Stomach (tissue), 9 donors: ENCODE measurements around the gene PTPRD. TPM values are rescaled to one million over a fixed set of nuclear protein-coding genes. Genes with fewer than 3 reads are reported as not detected.

ENCODE experiments used
- DNase-seq, 2 donors: peaks; one replicate each; pipeline versions ENCODE4 v3.0.0 to v3.0.0-alpha.2; 2013 to 2019
- H3K27ac ChIP-seq, 5 donors: fragments of 200-600 bp in 4 of 5; sonication (generic) in 4 of 5; one replicate each; pipeline ENCODE4 v1.5.1; 2013 to 2019; ENCODE audit warnings: mild to moderate bottlenecking in 1 of 5, moderate library complexity in 1 of 5
- H3K27me3 ChIP-seq, 3 donors: fragments of 200-600 bp; sonication (generic); one replicate each; pipeline ENCODE4 v1.5.1; 2017 to 2019; ENCODE audit warnings: mixed run types in 1 of 3
- H3K36me3 ChIP-seq, 4 donors: fragments of 200-600 bp; sonication (generic); 1 replicate in 3 of 4; 2 replicates in 1 of 4; pipeline ENCODE4 v1.5.1; 2016 to 2019
- H3K4me1 ChIP-seq, 4 donors: fragments of 200-600 bp; sonication (generic); one replicate each; pipeline ENCODE4 v1.5.1; 2016 to 2019
- H3K4me3 ChIP-seq, 4 donors: fragments of 200-600 bp; sonication (generic) in 3 of 4; one replicate each; pipeline ENCODE4 v1.5.1; 2016 to 2019; ENCODE audit warnings: mild to moderate bottlenecking in 1 of 4
- H3K9me3 ChIP-seq, 4 donors: fragments of 200-600 bp; sonication (generic); one replicate each; pipeline ENCODE4 v1.5.1; 2016 to 2019
- EP300 ChIP-seq: sonication (generic); formaldehyde crosslinking; IDR thresholded peaks from one replicate; pipeline ENCODE4 v1.6.1; 2017; ENCODE audit warnings: antibody characterized with exemption
- POLR2A ChIP-seq, 4 donors: fragments of 450-650 bp; IDR thresholded peaks; one replicate each; pipeline ENCODE4 v1.6.1; 2016; ENCODE audit warnings: antibody characterized with exemption in 4 of 4, control low read depth in 2 of 4, mild to moderate bottlenecking in 1 of 4, moderate library complexity in 1 of 4
- POLR2AphosphoS5 ChIP-seq, 3 donors: sonication (generic); formaldehyde crosslinking; IDR thresholded peaks; one replicate each; pipeline ENCODE4 v1.6.1; 2016; ENCODE audit warnings: antibody characterized with exemption in 3 of 3
- WGBS, 5 donors: extraction: QIAGEN DNeasy Blood & Tissue Kit in 3 of 5; methylation state at CpG; one replicate each; pipeline versions ENCODE4 v1.1.5 to v1.1.7; 2013 to 2018; 5-methylcytosine and 5-hydroxymethylcytosine counted together
- intact Hi-C: fragments of 100-400 bp; cut with DNase I; formaldehyde crosslinking; loops from one replicate; pipeline ENCODE4 v1.15.1; 2023; ENCODE audit warnings: low total_unique reads
- polyA plus RNA-seq, 3 donors: library from polyadenylated mRNA; stranded (reverse); fragments of 200-250 nt; gene quantifications; one replicate each; pipeline ENCODE4 v1.2.3, GENCODE V29; 2013
- total RNA-seq, 5 donors: library from RNA; depleted of rRNA; stranded (reverse); fragments of >200 nt; gene quantifications; one replicate each; pipeline versions ENCODE4 v1.1.0 to v1.2.3, GENCODE V29; 2014 to 2016
- TF ChIP-seq, protein P1 (sequence below), 7 experiments: fragments of 450-650 bp in 4 of 7; fragments of 200-600 bp in 3 of 7; sonication (generic) in 3 of 7; IDR thresholded peaks; one replicate each; pipeline ENCODE4 v1.5.1; 2016 to 2019; ENCODE audit warnings: antibody characterized with exemption in 7 of 7, control low read depth in 2 of 7, mild to moderate bottlenecking in 1 of 7
- donor health status: healthy with polysubstance abuse.
- donor health status: Bipolar disorder and iron deficiency.
- donor health status: healthy.

The PTPRD gene
- total and polyA plus RNA-seq, 8 donors: 0.12 to 53.1 (median 1.2) TPM

DNA sequence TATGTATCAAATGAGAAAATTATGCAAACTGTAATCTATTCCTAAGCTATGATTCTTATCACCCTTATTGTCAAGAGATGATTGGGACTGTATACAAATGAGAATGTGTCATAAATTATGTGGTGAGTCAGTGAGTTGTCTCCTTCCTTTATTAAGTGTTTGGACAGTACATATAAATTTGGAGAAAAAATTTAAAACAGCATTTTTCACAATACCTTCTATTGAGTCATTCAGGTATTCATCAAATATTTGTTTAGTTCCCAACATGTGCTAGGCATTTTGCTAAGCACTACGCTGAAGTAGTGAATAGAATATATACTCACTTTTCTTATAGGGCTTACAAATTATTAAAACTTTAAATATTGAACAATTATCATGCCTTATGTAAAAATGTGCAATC lies 36.3 kb upstream of the PTPRD start:
- Histone ChIP-seq H3K36me3 (no peaks in the 10 kb centered on the region), H3K4me1 (no peaks in the 10 kb centered on the region), H3K9me3 (peaks cover 3 to 18% (median 12%) of the 10 kb centered on the region in 4 donors), H3K27me3 (no peaks in the 10 kb centered on the region), H3K27ac (no peak overlapping the region), H3K4me3 (no peak overlapping the region)
- TF ChIP-seq POLR2A (IDR thresholded peaks at IDR 0.05): no peak
- TF ChIP-seq, protein P1, sequence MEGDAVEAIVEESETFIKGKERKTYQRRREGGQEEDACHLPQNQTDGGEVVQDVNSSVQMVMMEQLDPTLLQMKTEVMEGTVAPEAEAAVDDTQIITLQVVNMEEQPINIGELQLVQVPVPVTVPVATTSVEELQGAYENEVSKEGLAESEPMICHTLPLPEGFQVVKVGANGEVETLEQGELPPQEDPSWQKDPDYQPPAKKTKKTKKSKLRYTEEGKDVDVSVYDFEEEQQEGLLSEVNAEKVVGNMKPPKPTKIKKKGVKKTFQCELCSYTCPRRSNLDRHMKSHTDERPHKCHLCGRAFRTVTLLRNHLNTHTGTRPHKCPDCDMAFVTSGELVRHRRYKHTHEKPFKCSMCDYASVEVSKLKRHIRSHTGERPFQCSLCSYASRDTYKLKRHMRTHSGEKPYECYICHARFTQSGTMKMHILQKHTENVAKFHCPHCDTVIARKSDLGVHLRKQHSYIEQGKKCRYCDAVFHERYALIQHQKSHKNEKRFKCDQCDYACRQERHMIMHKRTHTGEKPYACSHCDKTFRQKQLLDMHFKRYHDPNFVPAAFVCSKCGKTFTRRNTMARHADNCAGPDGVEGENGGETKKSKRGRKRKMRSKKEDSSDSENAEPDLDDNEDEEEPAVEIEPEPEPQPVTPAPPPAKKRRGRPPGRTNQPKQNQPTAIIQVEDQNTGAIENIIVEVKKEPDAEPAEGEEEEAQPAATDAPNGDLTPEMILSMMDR (IDR thresholded peaks at IDR 0.05): no peak
- no peak for TF ChIP-seq POLR2AphosphoS5 (IDR thresholded peaks at IDR 0.05)
- no peak for TF ChIP-seq EP300
- no peak for DNase-seq
- 50 to 73% (median 57%) methylated on average over 1 of the region's 1 CpG for WGBS, 5 donors
- intact Hi-C loops: no loop called here

DNA sequence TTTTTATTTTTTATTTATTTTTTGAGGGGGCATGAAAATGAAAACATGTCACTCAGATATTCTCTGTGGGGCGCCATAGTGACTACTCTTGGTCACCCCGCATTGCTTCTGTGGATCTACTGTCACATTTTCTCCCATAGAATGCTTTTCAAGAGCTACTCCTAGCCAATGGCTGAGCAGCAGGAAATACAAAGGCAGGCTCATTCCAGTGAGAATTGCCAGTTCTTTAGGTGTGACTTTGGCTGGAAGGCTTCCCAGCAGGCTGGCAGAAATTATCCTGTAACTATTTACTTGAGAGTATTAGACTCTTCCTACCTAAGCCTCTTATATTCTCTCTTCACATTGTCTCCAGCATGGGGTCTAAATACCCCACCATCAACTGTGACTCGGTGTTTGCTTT lies 21.0 kb upstream of the PTPRD start:
- H3K36me3 ChIP-seq: no peaks in the 10 kb centered on the region
- intact Hi-C loops: no loop called here
- WGBS, 5 donors: 69 to 91% (median 75%) methylated on average over 3 of the region's 3 CpGs

DNA sequence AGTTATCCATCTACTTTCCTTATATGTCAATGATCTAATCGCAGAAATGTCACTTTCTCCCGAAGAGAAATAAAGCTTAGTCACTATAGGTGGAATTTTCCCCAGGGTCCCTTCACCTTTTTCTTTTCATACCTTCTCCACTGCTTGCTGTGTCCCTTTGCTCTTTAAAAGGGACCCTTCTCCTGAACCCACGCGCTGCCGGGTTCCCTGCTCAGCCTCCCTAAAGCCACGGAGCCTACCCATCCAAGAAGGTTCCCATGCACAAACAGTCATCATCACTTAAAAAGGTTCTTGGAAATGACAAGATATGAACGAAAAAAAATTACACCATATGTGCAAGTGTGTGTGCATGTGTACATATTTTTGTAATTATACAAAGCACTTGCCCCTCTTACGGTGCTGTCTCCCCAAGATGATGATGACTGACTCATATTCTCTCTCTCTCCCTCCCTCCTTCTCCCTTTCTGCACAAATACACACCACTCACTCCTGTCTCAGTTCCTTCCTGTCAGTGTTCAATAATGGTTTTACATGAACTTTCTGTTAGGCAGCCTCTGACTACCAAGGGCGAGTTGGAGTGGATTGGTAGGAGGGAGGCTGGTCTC lies 1.5 kb upstream of the PTPRD start:
- Histone ChIP-seq H3K36me3 (no peaks in the 10 kb centered on the region), H3K27me3 (peaks cover 0 to 63% (median 26%) of the 10 kb centered on the region in 3 donors), H3K9me3 (no peaks in the 10 kb centered on the region), H3K4me1 (peaks cover 11 to 20% (median 17%) of the 10 kb centered on the region in 4 donors), H3K4me3 (no peak overlapping the region), H3K27ac (no peak overlapping the region)
- no peak for DNase-seq
- intact Hi-C loops: no loop called here
- WGBS, 5 donors: 47 to 56% (median 52%) methylated on average over 9 of the region's 9 CpGs
- TF ChIP-seq POLR2A (IDR thresholded peaks at IDR 0.05): no peak
- TF ChIP-seq, protein P1 (IDR thresholded peaks at IDR 0.05): no peak
- TF ChIP-seq POLR2AphosphoS5 (IDR thresholded peaks at IDR 0.05): no peak
- no peak for TF ChIP-seq EP300

More for the DNA sequence above, 21.0 kb upstream of the PTPRD start:
- Histone ChIP-seq H3K27me3 (no peaks in the 10 kb centered on the region), H3K9me3 (no peaks in the 10 kb centered on the region), H3K27ac (no peak overlapping the region), H3K4me3 (no peak overlapping the region), H3K4me1 (no peaks in the 10 kb centered on the region)
- TF ChIP-seq EP300 (no peak), POLR2A (IDR thresholded peaks at IDR 0.05) (no peak), POLR2AphosphoS5 (IDR thresholded peaks at IDR 0.05) (no peak)
- TF ChIP-seq, protein P1 (IDR thresholded peaks at IDR 0.05): no peak
- DNase-seq: no peak

DNA sequence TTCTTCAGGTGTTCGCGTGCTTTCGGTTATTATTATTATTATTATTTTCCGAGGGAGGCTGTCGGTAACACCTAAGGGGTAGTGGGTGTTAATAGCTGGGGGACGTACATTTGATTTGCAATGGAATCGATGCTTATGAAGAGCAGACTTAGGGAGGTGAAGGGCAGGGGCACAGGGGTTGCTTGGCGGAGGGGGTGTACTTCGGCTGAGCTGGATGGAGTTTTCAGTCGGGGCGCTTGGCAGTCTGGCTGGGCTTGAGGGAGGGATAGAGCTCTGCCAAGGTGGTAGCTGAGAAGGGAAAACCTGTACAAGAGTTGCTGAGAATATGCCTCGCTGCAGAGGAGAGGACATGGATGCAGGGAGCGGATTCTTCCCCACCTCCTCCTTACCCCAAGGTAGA lies 617 bp upstream of the PTPRD start:
- H3K4me1 ChIP-seq: peaks cover 11 to 20% (median 17%) of the 10 kb centered on the region in 4 donors
- 6 to 11% (median 8%) methylated on average over 13 of the region's 13 CpGs for WGBS, 5 donors
- TF ChIP-seq POLR2AphosphoS5 (IDR thresholded peaks at IDR 0.05) (no peak), EP300 (no peak), POLR2A (IDR thresholded peaks at IDR 0.05) (no peak)
- TF ChIP-seq, protein P1 (IDR thresholded peaks at IDR 0.05): no peak
- peak overlapping the region; percentile 47 to 57 (median 53) for H3K4me3 ChIP-seq
- peak in 1 of 2 donors; percentile 30 for DNase-seq
- intact Hi-C loops: no loop called here
- H3K9me3 ChIP-seq: no peaks in the 10 kb centered on the region
- no peaks in the 10 kb centered on the region for H3K36me3 ChIP-seq
- no peak overlapping the region for H3K27ac ChIP-seq
- H3K27me3 ChIP-seq: peaks cover 0 to 64% (median 26%) of the 10 kb centered on the region in 3 donors
